ENCODE results near the gene POLR3H. TPM values are rescaled to one million over a fixed set of nuclear protein-coding genes. Genes with fewer than 3 reads are reported as not detected.
A peak's percentile ranks its signal among the peaks of the same experiment; 100 is the strongest.

POLR3H gene
- total RNA-seq, 1 donor from 2014 or later: 46.6 TPM

- DNase-seq (ENCODE audit: extremely low spot score, unreplicated experiment): no peak
- peaks cover under 1% of the 10 kb centered on the region for H3K36me3 Mint-ChIP-seq
- no peak for TF ChIP-seq CTCF (conservative IDR thresholded peaks at IDR 0.05)
- H3K4me3 Mint-ChIP-seq: no peak overlapping the region
- peak overlapping the region; percentile 55 for H3K27ac Mint-ChIP-seq
- no peaks in the 10 kb centered on the region for H3K27me3 Mint-ChIP-seq
- peaks cover 21% of the 10 kb centered on the region for H3K4me1 Mint-ChIP-seq (ENCODE audit: unreplicated experiment)
- no peaks in the 10 kb centered on the region for H3K9me3 Mint-ChIP-seq
These were observed 65.3 kb downstream of the POLR3H start for GRCh38 chr22:41478891-41479521.

DNA sequence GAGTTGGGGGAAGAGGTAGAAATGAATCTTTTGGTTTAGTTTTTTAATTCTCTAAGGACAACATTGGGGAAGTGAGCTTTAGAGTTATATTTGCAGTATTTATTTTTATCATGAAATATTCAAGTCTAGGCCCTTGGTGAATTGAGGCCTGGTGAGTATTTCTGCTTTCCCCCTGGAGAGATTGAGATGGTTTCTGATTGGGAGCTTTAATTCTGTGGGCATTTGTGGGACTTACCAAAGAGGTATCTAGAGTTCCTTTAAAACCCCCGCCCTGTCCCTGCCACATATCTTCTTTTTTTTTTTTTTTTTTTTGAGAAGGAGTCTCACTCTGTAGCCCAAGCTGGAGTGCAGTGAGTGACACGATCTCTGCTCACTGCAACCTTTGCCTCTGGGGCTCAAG is 65.8 kb downstream of the POLR3H start:
- no peak overlapping the region for H3K4me3 Mint-ChIP-seq
- no peak for TF ChIP-seq CTCF (conservative IDR thresholded peaks at IDR 0.05)
- no peak for DNase-seq (ENCODE audit: extremely low spot score, unreplicated experiment)
- no peaks in the 10 kb centered on the region for H3K27me3 Mint-ChIP-seq
- H3K36me3 Mint-ChIP-seq: peaks cover 6% of the 10 kb centered on the region
- H3K27ac Mint-ChIP-seq: no peak overlapping the region
- H3K9me3 Mint-ChIP-seq: no peaks in the 10 kb centered on the region
- H3K4me1 Mint-ChIP-seq (ENCODE audit: unreplicated experiment): peaks cover 25% of the 10 kb centered on the region

Other genes with a start within 250 kb of the POLR3H start
- gene ZC3H7B, start 242.9 kb downstream of the POLR3H start, total RNA-seq (ENCODE audit: low replicate concordance): 74.3 and 76.2 TPM in 2 replicates
- gene TEF, start 162.5 kb downstream of the POLR3H start, total RNA-seq (ENCODE audit: low replicate concordance): 10.5 TPM in 2 replicates
- 47.4 and 54.5 TPM in 2 replicates for gene TOB2, start 97.7 kb downstream of the POLR3H start, total RNA-seq (ENCODE audit: low replicate concordance)
- gene PHF5A, start 75.8 kb downstream of the POLR3H start, total RNA-seq (ENCODE audit: low replicate concordance): 38.2 and 54.8 TPM in 2 replicates
- 107 and 142 TPM in 2 replicates for gene ACO2, start 75.4 kb downstream of the POLR3H start, total RNA-seq (ENCODE audit: low replicate concordance)
- gene CSDC2, start 16.5 kb upstream of the POLR3H start, total RNA-seq (ENCODE audit: low replicate concordance): 0.12 and 1.8 TPM in 2 replicates
- gene PMM1, start 45.4 kb upstream of the POLR3H start, total RNA-seq (ENCODE audit: low replicate concordance): 33.5 and 35.5 TPM in 2 replicates
- gene DESI1, start 76.6 kb upstream of the POLR3H start, total RNA-seq (ENCODE audit: low replicate concordance): 30.3 and 31.5 TPM in 2 replicates
- 234 and 302 TPM in 2 replicates for gene XRCC6, start 76.8 kb upstream of the POLR3H start, total RNA-seq (ENCODE audit: low replicate concordance)
- gene SNU13, start 144.4 kb upstream of the POLR3H start, total RNA-seq (ENCODE audit: low replicate concordance): 124 and 136 TPM in 2 replicates
- gene MEI1, start 155.0 kb upstream of the POLR3H start, total RNA-seq (ENCODE audit: low replicate concordance): 0.90 and 1.2 TPM in 2 replicates